H9 (cell line): ENCODE measurements around the gene CCDC85B. TPM values are rescaled to one million over a fixed set of nuclear protein-coding genes. Genes with fewer than 3 reads are reported as not detected.
A peak's percentile ranks its signal among the peaks of the same experiment; 100 is the strongest.

ENCODE experiments used
- DNase-seq: peaks from one replicate; pipeline ENCODE4 v3.0.0-alpha.2; 2017
- H2AFZ ChIP-seq: one replicate; pipeline ENCODE4 v1.6.1; 2013; ENCODE audit warnings: mild to moderate bottlenecking, low read length, control low read depth, moderate library complexity
- H2AK5ac ChIP-seq: 2 replicates; pipeline ENCODE4 v1.6.1; 2013; ENCODE audit warnings: low read length, control low read depth, mixed read lengths; ENCODE audit not compliant: insufficient read length
- H2BK120ac ChIP-seq: one replicate; pipeline ENCODE4 v1.6.1; 2013; ENCODE audit warnings: low read depth, mild to moderate bottlenecking, low read length, control low read depth, inconsistent platforms; ENCODE audit not compliant: poor library complexity, severe bottlenecking
- H2BK12ac ChIP-seq: 2 replicates; pipeline ENCODE4 v1.6.1; 2013; ENCODE audit warnings: low read length, control low read depth, mixed read lengths, low read depth; ENCODE audit not compliant: insufficient read length
- H2BK15ac ChIP-seq: 2 replicates; pipeline ENCODE4 v1.6.1; 2013; ENCODE audit warnings: low read depth, low read length, control low read depth
- H2BK20ac ChIP-seq: one replicate; pipeline ENCODE4 v1.6.1; 2013; ENCODE audit warnings: low read depth, mild to moderate bottlenecking, low read length, control low read depth, inconsistent platforms; ENCODE audit not compliant: poor library complexity, severe bottlenecking
- H2BK5ac ChIP-seq: 2 replicates; pipeline ENCODE4 v1.6.1; 2013; ENCODE audit warnings: low read length, control low read depth, mixed read lengths; ENCODE audit not compliant: insufficient read length
- H3K14ac ChIP-seq: 2 replicates; pipeline ENCODE4 v1.6.1; 2013; ENCODE audit warnings: low read length, control low read depth; ENCODE audit not compliant: insufficient read depth
- H3K18ac ChIP-seq: 2 replicates; pipeline ENCODE4 v1.6.1; 2013; ENCODE audit warnings: low read depth, mild to moderate bottlenecking, mixed read lengths, low read length, control low read depth; ENCODE audit not compliant: insufficient read length
- H3K23ac ChIP-seq: 2 replicates; pipeline ENCODE4 v1.6.1; 2013; ENCODE audit warnings: low read length, control low read depth, mixed read lengths, low read depth; ENCODE audit not compliant: insufficient read length
- H3K23me2 ChIP-seq: 2 replicates; pipeline ENCODE4 v1.6.1; 2013; ENCODE audit warnings: low read depth, mild to moderate bottlenecking, mixed read lengths, low read length, control low read depth; ENCODE audit not compliant: insufficient read length, poor library complexity, severe bottlenecking
- H3K27ac ChIP-seq: 2 replicates; pipeline ENCODE4 v1.5.1; 2013; ENCODE audit warnings: low read length, control low read depth, mixed read lengths, low read depth; ENCODE audit not compliant: insufficient read length
- H3K27me3 ChIP-seq: 2 replicates; pipeline ENCODE4 v1.6.1; 2013; ENCODE audit warnings: low read length, control low read depth, inconsistent platforms; ENCODE audit not compliant: insufficient read depth
- H3K4ac ChIP-seq: 2 replicates; pipeline ENCODE4 v1.6.1; 2013; ENCODE audit warnings: low read depth, mild to moderate bottlenecking, control low read depth, inconsistent platforms, low read length, moderate library complexity
- H3K4me1 ChIP-seq: 2 replicates; pipeline ENCODE4 v1.6.1; 2013; ENCODE audit warnings: low read length, control low read depth, inconsistent platforms; ENCODE audit not compliant: insufficient read depth
- H3K4me2 ChIP-seq: 2 replicates; pipeline ENCODE4 v1.6.1; 2013; ENCODE audit warnings: low read length, control low read depth, mixed read lengths; ENCODE audit not compliant: insufficient read length, insufficient read depth
- H3K56ac ChIP-seq: 2 replicates; pipeline ENCODE4 v1.6.1; 2013; ENCODE audit warnings: low read depth, mild to moderate bottlenecking, mixed read lengths, low read length, control low read depth; ENCODE audit not compliant: insufficient read length
- H3K79me1 ChIP-seq: 2 replicates; pipeline ENCODE4 v1.6.1; 2013; ENCODE audit warnings: low read depth, mild to moderate bottlenecking, moderate library complexity, low read length, control low read depth, inconsistent platforms; ENCODE audit not compliant: insufficient read depth, poor library complexity, severe bottlenecking
- H3K79me2 ChIP-seq: 2 replicates; pipeline ENCODE4 v1.6.1; 2013; ENCODE audit warnings: low read length, control low read depth, inconsistent platforms; ENCODE audit not compliant: insufficient read depth
- H3K9ac ChIP-seq: 2 replicates; pipeline ENCODE4 v1.6.1; 2013; ENCODE audit warnings: low read length, control low read depth, mixed read lengths; ENCODE audit not compliant: insufficient read length; ENCODE audit errors: extremely low read depth
- H3K9me3 ChIP-seq: one replicate; pipeline ENCODE4 v1.6.1; 2013; ENCODE audit warnings: low read depth, low read length, inconsistent platforms; ENCODE audit not compliant: control insufficient read depth
- H3T11ph ChIP-seq: one replicate; pipeline ENCODE4 v1.6.1; 2013; ENCODE audit warnings: mild to moderate bottlenecking, low read length, control low read depth, inconsistent platforms
- H4K20me1 ChIP-seq: one replicate; pipeline ENCODE4 v1.6.1; 2013; ENCODE audit not compliant: control insufficient read depth, insufficient read length, insufficient read depth
- H4K5ac ChIP-seq: 2 replicates; pipeline ENCODE4 v1.6.1; 2013; ENCODE audit warnings: low read depth, mild to moderate bottlenecking, mixed read lengths, low read length, control low read depth; ENCODE audit not compliant: insufficient read length
- H4K8ac ChIP-seq: replicated peaks from 2 replicates; pipeline ENCODE4 v1.6.1; 2013; ENCODE audit warnings: low read length, control low read depth, mixed read lengths, low read depth; ENCODE audit not compliant: insufficient read length
- H4K91ac ChIP-seq: 2 replicates; pipeline ENCODE4 v1.6.1; 2013; ENCODE audit warnings: low read depth, mild to moderate bottlenecking, moderate library complexity, mixed read lengths, low read length, control low read depth; ENCODE audit not compliant: insufficient read length
- H3K27ac Mint-ChIP-seq, 3 experiments: 2 replicates in 2 of 3; 3 replicates in 1 of 3; pipeline ENCODE4 v1.8.0; 2020 to 2021; ENCODE audit warnings: mixed read lengths in 3 of 3, mild to moderate bottlenecking in 1 of 3, moderate library complexity in 1 of 3
- H3K27me3 Mint-ChIP-seq: 2 replicates; pipeline ENCODE4 v1.8.0; 2021; ENCODE audit warnings: low read depth, mild to moderate bottlenecking, moderate library complexity, mixed read lengths
- H3K36me3 Mint-ChIP-seq, 3 experiments: 2 replicates in 2 of 3; 3 replicates in 1 of 3; pipeline ENCODE4 v1.8.0; 2020 to 2021; ENCODE audit warnings: low read depth in 3 of 3, mixed read lengths in 3 of 3; ENCODE audit not compliant: insufficient read depth in 1 of 3
- H3K4me1 Mint-ChIP-seq, 2 experiments: 2 replicates each; pipeline ENCODE4 v1.8.0; 2020; ENCODE audit warnings: mixed read lengths in 2 of 2
- H3K4me3 Mint-ChIP-seq, 2 experiments: 2 replicates in 1 of 2; 3 replicates in 1 of 2; pipeline ENCODE4 v1.8.0; 2020 to 2021; ENCODE audit warnings: mild to moderate bottlenecking in 2 of 2, mixed read lengths in 2 of 2, moderate library complexity in 1 of 2
- H3K9me3 Mint-ChIP-seq, 2 experiments: 2 replicates in 1 of 2; 3 replicates in 1 of 2; pipeline ENCODE4 v1.8.0; 2020; ENCODE audit warnings: mild to moderate bottlenecking in 2 of 2, mixed read lengths in 2 of 2, moderate library complexity in 1 of 2
- WGBS: extraction: QIAGEN DNeasy Blood & Tissue Kit; methylation state at CpG from one replicate; pipeline ENCODE4 v1.1.7; 2013; ENCODE audit warnings: missing lambda C conversion rate, low lambda C conversion rate, mixed read lengths; ENCODE audit not compliant: insufficient read length; ENCODE audit errors: extremely low coverage; 5-methylcytosine and 5-hydroxymethylcytosine counted together
- total RNA-seq: library from RNA; stranded (reverse); gene quantifications from 2 replicates; pipeline ENCODE4 v1.2.1, GENCODE V29; 2021
- TF ChIP-seq, protein P1 (sequence below): fragments of 200-600 bp; sonication (generic); conservative IDR thresholded peaks from 3 replicates; pipeline ENCODE4 v1.8.0; 2021; ENCODE audit warnings: antibody characterized with exemption, mild to moderate bottlenecking

CCDC85B gene
- total RNA-seq, 1 experiment from 2014 or later = 23.3 TPM

DNA sequence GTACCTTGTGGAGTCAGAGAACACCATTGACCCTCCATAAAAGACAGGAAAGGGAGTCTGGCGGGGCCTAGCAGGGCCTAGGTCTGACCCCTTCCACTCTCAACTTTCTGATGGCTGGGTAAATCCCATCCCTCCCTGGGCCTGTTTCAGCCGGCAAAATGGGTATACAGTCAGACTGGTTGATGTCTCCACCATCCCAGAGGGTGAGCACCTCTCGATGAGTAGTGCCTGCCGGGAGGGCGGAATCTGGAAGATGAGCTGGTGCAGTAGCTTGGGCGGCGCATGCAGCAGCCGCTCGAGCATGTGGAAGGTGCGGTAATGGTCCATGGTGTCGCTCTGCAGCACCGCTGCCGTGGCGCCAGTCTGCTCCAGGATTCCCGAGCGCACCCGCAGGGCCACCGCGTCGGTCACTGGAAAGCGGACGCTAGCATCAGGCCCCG, 2.7 kb upstream of the CCDC85B start:
- no peak for DNase-seq
- Histone ChIP-seq H2BK20ac (no peak overlapping the region), H3K79me2 (no peaks in the 10 kb centered on the region; the same call in 1 of the 2 replicates), H3K9ac (peak overlapping the region; percentile 24), H4K8ac (no peak overlapping the region), H2BK15ac (no peak overlapping the region), H4K5ac (no peak overlapping the region), H3K14ac (peak overlapping the region; percentile 14; the same call in 1 of the 2 replicates), H3K23me2 (peaks cover 23% of the 10 kb centered on the region), H3K4me1 (peaks cover 9% of the 10 kb centered on the region; the same call in 1 of the 2 replicates), H3K23ac (no peak overlapping the region), H4K91ac (no peak overlapping the region), H2BK12ac (no peak overlapping the region), H3T11ph (no peak overlapping the region), H3K27ac (no peak overlapping the region), H3K4me2 (peak overlapping the region; percentile 70), H3K18ac (no peak overlapping the region), H3K79me1 (no peaks in the 10 kb centered on the region), H3K56ac (no peak overlapping the region), H3K9me3 (no peaks in the 10 kb centered on the region), H2AK5ac (no peak overlapping the region), H3K4ac (no peak overlapping the region), H2BK120ac (no peak overlapping the region), H3K27me3 (peaks cover 6% of the 10 kb centered on the region; the same call in 1 of the 2 replicates), H2AFZ (no peak overlapping the region), H4K20me1 (no peaks in the 10 kb centered on the region), H2BK5ac (no peak overlapping the region)
- H3K27ac Mint-ChIP-seq = peak overlapping the region; percentile 18 to 99 (median 98); a peak in 4 of 7 replicates
- peak overlapping the region; percentile 97 to 98 for H3K4me3 Mint-ChIP-seq
- H3K9me3 Mint-ChIP-seq = peaks cover 2 to 4% of the 10 kb centered on the region in 2 experiments; a peak in 2 of 5 replicates
- peaks cover 34 to 48% of the 10 kb centered on the region in 2 experiments for H3K4me1 Mint-ChIP-seq
- H3K27me3 Mint-ChIP-seq = peaks cover 17% of the 10 kb centered on the region
- WGBS = no CpG with 5 or more reads among the region's 23 CpGs
- TF ChIP-seq, protein P1, sequence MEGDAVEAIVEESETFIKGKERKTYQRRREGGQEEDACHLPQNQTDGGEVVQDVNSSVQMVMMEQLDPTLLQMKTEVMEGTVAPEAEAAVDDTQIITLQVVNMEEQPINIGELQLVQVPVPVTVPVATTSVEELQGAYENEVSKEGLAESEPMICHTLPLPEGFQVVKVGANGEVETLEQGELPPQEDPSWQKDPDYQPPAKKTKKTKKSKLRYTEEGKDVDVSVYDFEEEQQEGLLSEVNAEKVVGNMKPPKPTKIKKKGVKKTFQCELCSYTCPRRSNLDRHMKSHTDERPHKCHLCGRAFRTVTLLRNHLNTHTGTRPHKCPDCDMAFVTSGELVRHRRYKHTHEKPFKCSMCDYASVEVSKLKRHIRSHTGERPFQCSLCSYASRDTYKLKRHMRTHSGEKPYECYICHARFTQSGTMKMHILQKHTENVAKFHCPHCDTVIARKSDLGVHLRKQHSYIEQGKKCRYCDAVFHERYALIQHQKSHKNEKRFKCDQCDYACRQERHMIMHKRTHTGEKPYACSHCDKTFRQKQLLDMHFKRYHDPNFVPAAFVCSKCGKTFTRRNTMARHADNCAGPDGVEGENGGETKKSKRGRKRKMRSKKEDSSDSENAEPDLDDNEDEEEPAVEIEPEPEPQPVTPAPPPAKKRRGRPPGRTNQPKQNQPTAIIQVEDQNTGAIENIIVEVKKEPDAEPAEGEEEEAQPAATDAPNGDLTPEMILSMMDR = no peak
- H3K36me3 Mint-ChIP-seq = peaks cover 30 to 55% (median 45%) of the 10 kb centered on the region in 3 experiments
